GM21423 (cell line): ENCODE data around the gene NEK9.
"Not testable (repeated sequence)": the region's sequence is repeated elsewhere in the genome, so short reads cannot be mapped to it uniquely, and the experiment has no call there.

Source experiments
- ATAC-seq: cut with Tn5 transposase; IDR thresholded peaks from one replicate; pipeline ENCODE4 v1.9.1; 2021; ENCODE audit warnings: mild to moderate bottlenecking, moderate library complexity; ENCODE audit not compliant: unreplicated experiment

NEK9 gene

DNA sequence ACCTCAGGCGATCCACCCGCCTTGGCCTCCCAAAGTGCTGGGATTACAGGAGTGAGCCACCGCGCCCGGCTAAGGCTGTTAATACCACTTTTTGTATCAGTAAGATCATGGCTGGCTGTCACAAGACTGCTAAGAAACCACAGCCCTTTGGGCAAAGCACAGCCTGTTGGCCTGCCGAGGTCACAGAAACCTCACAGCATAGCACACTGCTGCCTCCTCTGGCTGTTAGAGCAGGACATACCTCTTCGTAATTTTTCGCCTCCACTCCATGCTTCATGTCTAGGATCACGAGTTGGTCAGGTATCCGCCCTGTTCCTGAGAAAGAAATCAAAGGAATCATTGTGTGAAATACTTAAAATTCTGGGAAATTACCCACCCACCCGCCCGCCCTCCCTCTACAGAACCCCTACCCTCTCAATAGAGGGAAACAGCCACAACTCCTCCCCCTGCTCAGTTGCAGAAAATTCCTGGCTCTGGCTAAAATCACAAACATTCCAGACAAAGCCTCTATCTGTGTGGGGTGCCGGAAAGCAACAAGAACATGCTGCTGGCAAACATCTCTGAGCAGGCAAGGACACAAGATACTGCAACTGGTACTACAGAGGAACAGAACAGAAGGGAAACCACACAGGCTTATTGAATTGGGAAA, 20.7 kb upstream of the NEK9 start:
- ATAC-seq, result no peak

DNA sequence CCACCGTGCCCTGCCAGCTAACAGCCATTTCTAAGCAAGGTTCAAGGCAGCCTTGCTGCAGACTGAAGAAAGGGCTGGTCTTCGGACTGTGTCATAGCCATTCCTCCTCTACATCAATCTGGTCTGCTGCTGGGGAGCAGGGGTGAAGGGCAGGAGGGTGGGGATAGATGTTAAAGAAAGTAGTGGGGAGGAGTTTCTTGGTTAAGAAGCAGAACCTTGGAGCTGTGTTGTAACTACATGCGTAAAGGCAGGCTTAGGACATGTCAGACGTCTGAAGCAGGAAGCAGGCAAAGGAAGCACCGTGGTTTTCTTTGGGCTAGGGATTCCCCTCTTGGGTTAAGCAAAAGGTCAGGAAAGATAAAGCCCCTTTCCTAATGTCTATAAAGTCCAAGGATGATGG, 18.1 kb upstream of the NEK9 start:
- ATAC-seq, result no peak

DNA sequence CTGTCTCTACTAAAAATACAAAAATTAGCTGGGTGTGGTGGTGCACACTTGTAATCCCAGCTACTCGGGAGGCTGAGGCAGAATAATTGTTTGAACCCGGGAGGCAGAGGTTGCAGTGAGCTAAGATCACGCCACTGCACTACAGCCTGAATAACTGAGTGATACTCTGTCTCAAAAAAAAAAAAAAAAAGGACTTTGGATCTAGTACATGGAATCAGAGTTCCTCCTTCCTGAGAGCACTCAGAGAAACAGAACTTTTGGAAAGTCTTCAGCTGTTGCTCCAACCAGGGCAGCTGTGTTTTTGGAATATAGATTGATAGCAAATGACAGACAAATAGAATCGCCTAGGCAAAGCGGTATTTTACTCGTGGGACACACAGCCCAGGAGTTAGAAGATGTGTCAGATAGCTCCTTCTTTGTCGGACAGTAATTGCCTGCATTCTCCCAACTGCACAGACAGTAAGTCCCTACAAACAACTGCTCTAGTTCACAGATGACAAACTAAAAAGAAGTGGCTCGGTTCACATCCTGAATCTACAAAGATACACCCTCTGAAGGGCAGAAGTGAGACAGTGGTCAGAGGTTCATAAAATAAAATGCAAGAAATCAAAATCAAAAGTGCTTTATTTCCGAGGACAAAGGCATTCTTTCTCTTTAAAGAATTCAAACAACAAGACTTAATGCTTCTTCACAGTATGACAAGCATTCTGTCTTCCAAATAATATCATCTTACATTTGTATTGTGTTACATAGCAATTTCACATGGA, 17.1 kb upstream of the NEK9 start:
- no peak for ATAC-seq

DNA sequence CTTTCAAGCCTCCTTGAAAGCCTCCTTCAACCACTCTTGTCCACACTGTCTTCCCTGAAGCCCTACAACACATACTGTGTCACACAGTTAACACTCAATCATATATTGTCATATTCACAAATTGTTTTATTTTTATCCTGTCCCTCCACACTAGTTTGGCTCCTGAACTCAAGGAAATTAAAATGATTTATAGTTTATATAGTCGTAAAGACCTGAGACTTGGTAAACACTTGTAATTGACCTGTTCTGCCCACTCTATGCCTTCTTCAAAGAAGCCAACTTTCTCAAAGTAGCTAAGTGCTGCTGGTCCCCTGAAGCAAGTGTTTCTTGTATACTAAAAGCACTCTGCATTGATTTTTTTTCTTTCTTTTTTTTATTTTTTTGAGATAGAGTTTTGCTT, 15.6 kb upstream of the NEK9 start:
- ATAC-seq, result no peak

- ATAC-seq, result no peak
Observed at GRCh38 chr14:75141967-75142366, 15.1 kb upstream of the NEK9 start.

GRCh38 chr14:75141062-75141461, 14.2 kb upstream of the NEK9 start:
- ATAC-seq, result no peak

DNA sequence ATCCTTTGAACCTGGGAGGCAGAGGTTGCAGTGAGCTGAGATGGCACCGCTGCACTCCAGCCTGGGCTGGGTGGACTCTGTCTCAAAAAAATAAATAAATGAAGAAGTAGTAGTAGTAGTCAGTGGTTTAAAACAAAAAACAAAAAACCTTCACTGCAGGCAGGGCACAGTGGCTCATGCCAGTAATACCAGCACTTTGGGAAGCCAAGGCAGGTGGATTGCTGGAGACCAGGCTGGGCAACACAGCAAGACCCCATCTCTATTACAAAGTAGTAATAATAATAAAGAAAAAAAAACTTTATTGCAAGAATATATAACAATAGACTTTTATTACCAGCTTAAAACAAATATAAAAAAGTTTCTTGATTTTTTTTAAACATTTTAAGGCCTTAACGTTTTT, 13.8 kb upstream of the NEK9 start:
- no peak for ATAC-seq

DNA sequence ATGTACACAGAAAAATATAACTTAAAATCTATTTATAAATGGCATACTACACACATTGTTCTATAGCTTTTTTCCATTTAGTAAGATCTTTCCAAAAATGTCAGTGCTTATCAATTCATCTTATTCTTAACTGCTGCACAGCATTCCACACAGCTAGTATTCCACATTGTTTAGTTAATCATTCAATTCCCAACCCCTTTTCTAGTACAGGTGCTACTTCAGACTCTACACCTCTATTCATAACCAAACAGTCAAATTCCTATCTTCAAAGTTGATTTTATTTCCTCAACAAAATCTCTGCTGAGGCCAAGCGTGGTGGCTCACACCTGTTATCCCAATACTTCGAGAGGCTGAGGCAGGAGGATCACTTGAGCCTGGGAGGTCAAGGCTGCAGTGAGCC, 12.3 kb upstream of the NEK9 start:
- no peak for ATAC-seq

GRCh38 chr14:75138492-75138891, 11.6 kb upstream of the NEK9 start:
- ATAC-seq, result no peak

DNA sequence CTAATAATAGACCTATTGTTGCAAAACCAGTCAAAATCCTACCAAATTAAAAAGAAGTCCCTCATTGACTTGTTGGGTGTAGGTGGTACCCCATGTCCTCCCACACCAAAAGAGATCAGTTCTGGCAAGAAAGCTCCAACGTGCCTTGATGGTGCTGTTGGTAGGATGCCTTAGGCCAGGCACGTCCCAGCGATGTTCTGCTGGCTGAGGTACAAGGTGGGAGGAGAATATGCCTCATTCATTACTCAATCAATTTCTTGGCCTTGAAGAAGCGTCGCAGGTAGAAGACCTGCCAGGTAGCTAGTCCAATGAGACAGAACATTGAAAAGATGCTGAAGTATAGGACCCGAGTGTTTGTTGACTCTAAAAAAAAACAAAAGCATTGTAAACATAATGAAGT, 7.8 kb upstream of the NEK9 start:
- no peak for ATAC-seq

DNA sequence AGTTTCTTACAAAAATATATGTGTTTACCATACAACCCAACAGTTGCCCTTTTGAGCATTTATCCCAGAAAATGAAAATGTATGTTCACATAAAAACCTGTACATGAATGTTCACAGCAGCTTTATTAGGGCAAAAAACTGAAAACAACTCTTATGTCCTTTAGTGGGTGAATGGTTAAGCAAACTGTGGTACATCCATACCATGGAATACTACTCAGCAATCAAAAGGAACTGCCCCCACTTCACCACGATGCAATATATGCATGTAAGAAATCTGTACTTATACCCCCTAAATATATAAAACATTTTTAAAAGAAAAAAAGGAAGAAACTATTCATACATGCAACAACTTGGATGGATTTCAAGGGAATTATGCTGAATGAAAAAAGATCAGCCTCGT, 6.7 kb upstream of the NEK9 start:
- no peak for ATAC-seq

DNA sequence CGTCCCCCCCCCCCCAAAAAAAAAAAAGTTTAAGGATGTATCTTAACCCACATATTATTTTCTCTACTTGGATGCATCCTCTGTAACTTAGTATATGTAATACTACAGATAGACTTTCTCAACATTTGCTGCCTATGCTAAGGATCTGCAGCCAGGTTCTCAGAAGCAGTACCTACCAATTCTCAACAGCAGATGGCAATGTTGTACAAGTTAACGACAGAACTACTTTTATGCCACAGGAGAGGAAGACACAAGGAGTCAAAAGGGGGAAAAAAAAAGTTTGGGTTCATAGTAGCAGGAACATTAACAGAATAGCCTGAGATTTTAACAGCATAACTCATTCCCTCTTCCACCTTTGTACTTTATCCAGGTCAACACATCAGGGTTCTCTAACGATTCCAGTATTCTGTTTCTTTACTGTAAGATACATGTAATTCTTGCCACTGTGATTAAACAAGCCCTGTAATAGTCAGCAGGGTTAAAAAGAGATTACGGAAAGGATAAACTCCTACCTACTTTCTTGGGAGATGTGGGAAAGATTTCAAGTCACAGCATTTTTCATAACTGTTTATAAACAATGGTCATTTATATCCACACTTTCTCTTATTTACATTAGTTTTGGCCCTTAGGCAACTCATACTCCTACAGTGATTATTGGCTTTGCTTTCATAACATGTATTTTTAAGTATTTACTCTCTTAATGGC, 5.7 kb upstream of the NEK9 start:
- no peak for ATAC-seq

DNA sequence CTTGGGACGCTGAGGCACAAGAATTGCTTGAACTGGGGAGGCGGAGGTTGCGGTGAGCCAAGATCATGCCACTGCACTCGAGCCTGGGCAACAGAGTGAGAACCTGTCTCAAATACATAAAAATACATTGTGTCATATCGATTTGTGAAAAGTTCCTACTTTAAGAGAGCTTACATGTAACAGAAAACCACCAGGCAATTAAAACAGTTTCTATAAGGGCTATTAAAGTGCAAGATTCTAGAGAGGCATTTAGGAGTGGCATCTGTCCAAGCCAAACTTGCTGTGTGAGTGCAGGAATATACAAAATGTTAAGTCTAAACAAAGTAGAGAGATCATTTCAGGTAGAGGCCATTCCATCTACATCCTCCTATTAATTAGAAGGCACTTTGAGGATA, 1.7 kb upstream of the NEK9 start:
- ATAC-seq, result no peak

DNA sequence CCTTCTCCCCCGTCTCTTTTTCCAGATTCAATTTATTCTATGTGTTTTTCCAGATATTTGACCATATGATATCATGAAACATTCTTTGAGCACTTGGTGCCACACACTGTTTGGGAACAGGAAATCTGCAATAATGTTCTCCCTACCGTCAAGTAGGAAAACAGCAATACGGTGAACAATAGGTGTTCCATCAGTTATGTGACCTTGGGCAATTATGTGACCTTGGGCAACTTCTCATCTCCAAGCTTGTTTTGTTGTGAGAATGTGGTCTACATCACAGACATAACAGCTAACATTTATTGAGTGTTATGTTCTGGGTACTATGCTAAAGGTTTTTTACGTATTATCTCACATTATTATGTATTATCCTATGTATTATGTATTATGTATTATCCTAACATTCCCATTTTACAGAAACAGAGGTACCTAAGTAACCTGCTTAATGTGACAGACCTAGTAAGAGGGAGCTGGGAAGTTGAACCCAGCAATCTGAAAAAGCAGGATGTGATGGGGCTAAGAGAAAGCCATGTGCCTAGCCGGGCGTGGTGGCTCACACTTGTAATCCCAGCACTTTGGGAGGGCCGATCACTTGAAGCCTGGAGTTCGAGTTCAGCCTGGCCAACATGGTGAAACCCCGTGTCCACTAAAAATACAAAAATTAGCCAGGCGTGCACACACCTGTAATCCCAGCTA, 1.2 kb upstream of the NEK9 start:
- ATAC-seq, result no peak

- not testable (repeated sequence) for ATAC-seq
Observed at GRCh38 chr14:75127474-75127820, 599 bp upstream of the NEK9 start.

DNA sequence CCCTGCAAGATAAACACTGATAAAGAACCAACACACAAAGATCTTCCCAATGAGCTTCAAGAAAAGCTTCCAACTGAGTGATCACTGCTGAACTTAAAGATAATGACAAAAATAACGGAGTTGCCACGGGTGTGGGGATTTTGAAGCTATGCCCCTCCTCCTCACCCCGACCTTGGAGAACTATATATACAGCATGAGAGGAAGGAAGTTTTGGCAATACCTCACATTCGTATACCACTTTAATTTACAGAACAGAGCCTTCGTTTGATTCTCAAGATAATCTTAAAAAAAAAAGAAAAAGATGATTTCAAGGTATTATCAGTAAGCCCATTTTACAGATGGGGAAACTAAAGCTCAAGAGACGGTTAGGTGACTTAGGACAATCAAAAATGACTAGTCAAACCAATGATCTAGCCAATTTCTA, 715 bp downstream of the NEK9 start:
- no peak for ATAC-seq

DNA sequence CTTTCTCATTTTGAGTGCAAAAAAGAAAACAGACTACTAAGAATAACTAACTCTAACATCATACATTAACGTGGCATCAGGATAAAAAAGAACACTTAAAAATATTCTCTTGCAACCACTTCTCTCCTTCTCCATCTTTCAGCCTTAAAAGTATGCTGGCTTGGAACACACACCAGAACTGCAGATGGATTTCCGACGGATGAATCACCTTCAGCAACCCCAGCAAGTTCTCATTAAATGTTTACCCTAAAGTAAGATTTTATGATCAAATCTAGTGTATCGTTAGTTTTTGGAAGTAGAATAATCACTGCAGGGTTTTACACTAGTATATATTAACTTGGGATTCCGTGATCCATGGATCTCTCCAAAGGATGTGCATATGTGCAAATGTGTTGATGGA, 1.2 kb downstream of the NEK9 start:
- no peak for ATAC-seq

GRCh38 chr14:75123991-75124390, 2.9 kb downstream of the NEK9 start:
- no peak for ATAC-seq

- no peak for ATAC-seq
Observed at GRCh38 chr14:75121552-75121951, 5.3 kb downstream of the NEK9 start.

GRCh38 chr14:75120541-75121291, 6.1 kb downstream of the NEK9 start:
- ATAC-seq, result no peak

GRCh38 chr14:75119056-75119455, 7.8 kb downstream of the NEK9 start:
- no peak for ATAC-seq
